ENCODE data around the gene NGLY1. TPM values are rescaled to one million over a fixed set of nuclear protein-coding genes. Genes with fewer than 3 reads are reported as not detected.
A peak's percentile ranks its signal among the peaks of the same experiment; 100 is the strongest.

NGLY1 gene
- total RNA-seq, 1 experiment from 2014 or later, result 43.2 TPM

DNA sequence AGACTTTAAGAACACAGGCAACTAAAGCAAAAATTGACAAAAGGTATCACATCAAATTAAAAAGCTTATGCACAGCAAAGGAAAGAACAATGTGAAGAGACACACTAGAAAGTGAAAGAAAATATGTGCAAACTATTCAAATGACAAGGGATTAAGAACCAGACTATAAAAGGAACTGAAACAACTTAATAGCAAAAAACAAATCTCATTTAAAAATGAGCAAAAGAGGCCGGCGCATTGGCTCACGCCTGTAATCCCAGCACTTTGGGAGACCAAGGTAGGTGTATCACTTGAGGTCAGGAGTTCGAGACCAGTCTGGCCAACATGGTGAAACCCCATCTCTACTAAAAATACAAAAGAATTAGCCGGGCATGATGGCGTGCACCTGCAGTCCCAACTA is 14.4 kb downstream of the NGLY1 start:
- no peaks in the 10 kb centered on the region for H3K27me3 ChIP-seq
- no peak overlapping the region for H3K27ac ChIP-seq
- H3K4me1 ChIP-seq, result no peaks in the 10 kb centered on the region
- peaks cover 6% of the 10 kb centered on the region for H3K36me3 ChIP-seq
- H3K9me3 ChIP-seq (replicated peaks), result peaks cover 4% of the 10 kb centered on the region; the same call in 1 of the 2 replicates
- H3K4me3 ChIP-seq, result no peak overlapping the region
- no peak for DNase-seq

DNA sequence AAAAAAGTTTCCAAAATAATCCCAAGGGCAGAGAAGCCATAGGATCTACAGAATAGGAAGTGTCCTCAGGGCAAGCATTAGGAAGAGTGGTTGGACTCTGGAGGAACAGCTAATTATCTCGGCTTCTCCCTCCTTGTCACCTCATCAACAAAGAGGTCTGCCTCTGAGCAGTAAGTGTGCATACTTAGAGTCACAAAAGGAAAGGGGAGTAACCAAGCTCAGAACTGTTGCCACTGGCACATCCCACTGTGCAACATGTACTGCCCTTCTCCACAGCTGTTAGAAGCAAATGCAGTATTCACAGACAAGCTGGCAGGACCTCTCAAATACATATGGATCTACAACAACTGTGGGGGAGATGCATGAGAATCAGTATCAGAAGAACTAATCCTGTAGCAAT is 31.5 kb downstream of the NGLY1 start:
- no peak for DNase-seq
- no peak overlapping the region for H3K27ac ChIP-seq
- H3K36me3 ChIP-seq, result peaks cover 30% of the 10 kb centered on the region
- H3K4me1 ChIP-seq, result no peaks in the 10 kb centered on the region
- no peaks in the 10 kb centered on the region; the same call in 1 of the 2 replicates for H3K9me3 ChIP-seq (replicated peaks)
- no peaks in the 10 kb centered on the region for H3K27me3 ChIP-seq
- no peak overlapping the region for H3K4me3 ChIP-seq

DNA sequence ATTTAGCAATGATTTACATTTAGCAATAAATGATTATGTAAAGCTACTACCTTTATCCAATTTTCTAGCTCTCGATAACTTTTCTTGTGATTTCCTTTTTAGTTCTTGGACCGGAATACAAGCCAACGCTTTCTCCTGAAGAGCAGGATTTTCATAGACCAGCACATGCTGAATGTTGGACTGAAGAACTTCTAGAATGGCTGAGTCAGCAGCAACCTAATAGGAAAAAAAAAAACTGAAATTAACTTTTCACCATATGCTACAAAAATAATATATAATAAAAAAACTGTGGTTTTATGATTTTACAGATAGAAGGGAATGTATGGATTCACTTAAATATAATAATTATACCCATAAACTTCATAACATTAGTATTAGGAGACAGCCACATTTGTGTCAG is 32.2 kb downstream of the NGLY1 start:
- DNase-seq, result no peak

GRCh38 chr3:25749031-25749581 is 34.1 kb downstream of the NGLY1 start:
- no peak overlapping the region for H3K27ac ChIP-seq
- H3K9me3 ChIP-seq (replicated peaks), result no peaks in the 10 kb centered on the region; the same call in 1 of the 2 replicates
- no peaks in the 10 kb centered on the region for H3K4me1 ChIP-seq
- peaks cover 34% of the 10 kb centered on the region for H3K36me3 ChIP-seq
- DNase-seq, result no peak
- no peak overlapping the region for H3K4me3 ChIP-seq
- no peaks in the 10 kb centered on the region for H3K27me3 ChIP-seq

More for the DNA sequence above, 32.2 kb downstream of the NGLY1 start:
- peaks cover 33% of the 10 kb centered on the region for H3K36me3 ChIP-seq
- no peaks in the 10 kb centered on the region; the same call in 1 of the 2 replicates for H3K9me3 ChIP-seq (replicated peaks)
- no peaks in the 10 kb centered on the region for H3K27me3 ChIP-seq
- no peaks in the 10 kb centered on the region for H3K4me1 ChIP-seq
- no peak overlapping the region for H3K27ac ChIP-seq
- H3K4me3 ChIP-seq, result no peak overlapping the region

- H3K4me1 ChIP-seq, result no peaks in the 10 kb centered on the region
- no peak for DNase-seq
- H3K4me3 ChIP-seq, result no peak overlapping the region
- H3K9me3 ChIP-seq (replicated peaks), result no peaks in the 10 kb centered on the region; the same call in 1 of the 2 replicates
- H3K27me3 ChIP-seq, result no peaks in the 10 kb centered on the region
- no peak overlapping the region for H3K27ac ChIP-seq
- peaks cover 35% of the 10 kb centered on the region for H3K36me3 ChIP-seq
Measured at GRCh38 chr3:25748189-25748588, 35.1 kb downstream of the NGLY1 start.

DNA sequence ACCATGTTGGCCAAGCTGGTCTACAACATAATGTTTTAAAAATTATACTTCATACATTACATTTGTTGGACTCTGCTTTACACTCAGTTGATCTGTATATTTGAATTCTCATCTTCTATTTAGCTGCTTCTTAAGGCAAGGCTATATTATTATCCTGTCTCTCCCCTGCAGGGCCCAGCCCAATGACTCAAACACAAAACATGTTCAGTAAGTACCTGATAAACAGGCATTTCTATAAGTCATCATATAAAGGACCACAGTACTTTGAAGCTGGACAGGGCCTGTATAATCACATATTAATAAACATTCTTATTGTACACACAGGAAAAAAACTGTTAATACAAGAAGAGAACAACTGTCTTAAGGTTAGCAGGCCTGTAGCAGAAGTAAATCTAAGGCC is 36.2 kb downstream of the NGLY1 start:
- H3K9me3 ChIP-seq (replicated peaks), result no peaks in the 10 kb centered on the region; the same call in 1 of the 2 replicates
- peaks cover 35% of the 10 kb centered on the region for H3K36me3 ChIP-seq
- no peak for DNase-seq
- no peak overlapping the region for H3K27ac ChIP-seq
- H3K4me3 ChIP-seq, result no peak overlapping the region
- no peaks in the 10 kb centered on the region for H3K27me3 ChIP-seq
- no peaks in the 10 kb centered on the region for H3K4me1 ChIP-seq

DNA sequence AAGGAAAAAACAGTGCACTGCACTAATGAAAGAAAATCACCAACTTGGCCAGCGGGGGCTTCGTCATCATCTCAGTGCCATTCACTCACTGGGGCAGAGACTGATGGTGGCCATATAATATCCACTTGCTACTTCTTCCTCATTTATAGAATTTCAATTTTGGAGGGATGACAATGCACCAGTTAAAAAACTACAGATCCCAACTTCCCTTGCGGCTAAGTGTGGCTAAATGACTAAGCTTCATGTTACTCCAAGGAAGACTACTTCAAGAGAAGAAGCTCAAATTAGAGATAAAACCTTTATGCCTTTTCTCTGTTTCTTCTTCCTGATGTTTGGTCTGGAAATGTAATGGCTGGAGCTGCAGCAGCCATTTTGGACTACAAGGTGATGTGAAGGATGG is 38.8 kb downstream of the NGLY1 start:
- no peak for DNase-seq
- Histone ChIP-seq H3K4me1 (no peaks in the 10 kb centered on the region), H3K4me3 (no peak overlapping the region), H3K27ac (no peak overlapping the region), H3K9me3 (replicated peaks) (no peaks in the 10 kb centered on the region), H3K36me3 (peaks cover 23% of the 10 kb centered on the region), H3K27me3 (no peaks in the 10 kb centered on the region)

DNA sequence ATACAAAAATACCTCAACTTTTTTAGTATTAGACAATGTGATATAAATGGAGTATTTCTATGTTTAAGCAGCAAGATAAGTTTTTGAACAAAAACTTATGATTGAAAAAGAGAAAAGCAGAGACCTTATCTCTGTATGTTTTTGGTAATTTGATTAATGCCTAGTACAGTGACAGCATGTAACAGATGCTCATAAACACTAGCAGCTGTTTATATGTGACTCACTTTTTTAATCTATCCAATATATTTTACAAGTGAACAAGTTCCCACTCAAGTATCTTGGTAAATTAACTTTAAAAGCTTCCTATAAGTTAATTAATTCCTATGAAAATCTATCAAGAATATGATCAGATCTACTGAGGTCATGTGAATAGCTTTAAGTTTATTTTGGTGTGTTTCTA is 55.1 kb downstream of the NGLY1 start:
- peaks cover 20% of the 10 kb centered on the region for H3K4me1 ChIP-seq
- H3K36me3 ChIP-seq, result peaks cover 19% of the 10 kb centered on the region
- no peaks in the 10 kb centered on the region for H3K27me3 ChIP-seq
- no peaks in the 10 kb centered on the region for H3K9me3 ChIP-seq (replicated peaks)
- H3K27ac ChIP-seq, result peak overlapping the region; percentile 40
- peak in 1 of 2 experiments; percentile 47 for DNase-seq
- no peak overlapping the region for H3K4me3 ChIP-seq

GRCh38 chr3:25727316-25727715 is 55.9 kb downstream of the NGLY1 start:
- peak in 1 of 2 experiments; percentile 20 for DNase-seq
- peak overlapping the region; percentile 40 for H3K27ac ChIP-seq

GRCh38 chr3:25725810-25726209 is 57.4 kb downstream of the NGLY1 start:
- no peak overlapping the region for H3K4me3 ChIP-seq
- no peak for DNase-seq
- no peaks in the 10 kb centered on the region for H3K27me3 ChIP-seq
- H3K9me3 ChIP-seq (replicated peaks), result no peaks in the 10 kb centered on the region
- peaks cover 20% of the 10 kb centered on the region for H3K4me1 ChIP-seq
- H3K36me3 ChIP-seq, result peaks cover 11% of the 10 kb centered on the region
- H3K27ac ChIP-seq, result no peak overlapping the region

More at GRCh38 chr3:25727316-25727715, 55.9 kb downstream of the NGLY1 start:
- no peak overlapping the region for H3K4me3 ChIP-seq
- H3K27me3 ChIP-seq, result no peaks in the 10 kb centered on the region
- H3K36me3 ChIP-seq, result peaks cover 16% of the 10 kb centered on the region
- no peaks in the 10 kb centered on the region for H3K9me3 ChIP-seq (replicated peaks)
- H3K4me1 ChIP-seq, result peaks cover 20% of the 10 kb centered on the region

GRCh38 chr3:25724948-25725645 is 58.1 kb downstream of the NGLY1 start:
- Histone ChIP-seq H3K36me3 (peaks cover 11% of the 10 kb centered on the region), H3K4me1 (peaks cover 20% of the 10 kb centered on the region), H3K27ac (no peak overlapping the region), H3K9me3 (replicated peaks) (no peaks in the 10 kb centered on the region), H3K4me3 (no peak overlapping the region), H3K27me3 (no peaks in the 10 kb centered on the region)
- no peak for DNase-seq

DNA sequence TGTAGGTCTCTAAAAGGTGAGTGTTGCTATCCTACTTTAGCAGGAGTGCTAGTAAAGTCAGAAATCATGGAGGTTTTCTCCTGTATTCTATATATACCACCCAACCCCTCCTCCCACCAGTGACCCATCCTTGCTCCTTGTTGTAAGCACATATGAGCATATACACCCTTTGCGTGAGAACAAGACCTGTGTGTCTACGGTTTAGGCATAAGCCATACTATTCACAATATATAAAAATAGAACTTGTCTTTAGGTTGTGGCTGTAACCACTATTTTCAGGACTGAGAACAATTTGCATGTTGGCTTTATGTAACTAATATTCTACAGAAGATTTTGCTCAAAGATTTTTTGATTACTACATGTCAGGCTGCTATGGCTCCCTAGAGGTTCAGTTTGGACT is 59.4 kb downstream of the NGLY1 start:
- Histone ChIP-seq H3K4me3 (no peak overlapping the region), H3K36me3 (peaks cover 8% of the 10 kb centered on the region), H3K27me3 (no peaks in the 10 kb centered on the region), H3K4me1 (peaks cover 26% of the 10 kb centered on the region), H3K9me3 (replicated peaks) (no peaks in the 10 kb centered on the region), H3K27ac (no peak overlapping the region)
- no peak for DNase-seq

GRCh38 chr3:25719321-25719720 is 63.9 kb downstream of the NGLY1 start:
- H3K27me3 ChIP-seq, result no peaks in the 10 kb centered on the region
- H3K4me1 ChIP-seq, result peaks cover 10% of the 10 kb centered on the region; the same call in 1 of the 2 replicates
- no peaks in the 10 kb centered on the region for H3K9me3 ChIP-seq (replicated peaks)
- H3K4me3 ChIP-seq, result no peak overlapping the region
- H3K27ac ChIP-seq, result peak overlapping the region; percentile 22; the same call in 1 of the 2 replicates
- DNase-seq, result peak; percentile 51 to 66
- H3K36me3 ChIP-seq, result no peaks in the 10 kb centered on the region

- Histone ChIP-seq H3K27ac (no peak overlapping the region), H3K9me3 (replicated peaks) (no peaks in the 10 kb centered on the region), H3K36me3 (no peaks in the 10 kb centered on the region), H3K4me1 (no peaks in the 10 kb centered on the region), H3K27me3 (no peaks in the 10 kb centered on the region), H3K4me3 (no peak overlapping the region)
- DNase-seq, result peak; percentile 19 to 29
Measured at GRCh38 chr3:25713341-25713985, 69.8 kb downstream of the NGLY1 start.

GRCh38 chr3:25711090-25711489 is 72.2 kb downstream of the NGLY1 start:
- DNase-seq, result no peak
- no peaks in the 10 kb centered on the region for H3K4me1 ChIP-seq
- H3K36me3 ChIP-seq, result no peaks in the 10 kb centered on the region
- H3K27ac ChIP-seq, result no peak overlapping the region
- H3K9me3 ChIP-seq (replicated peaks), result no peaks in the 10 kb centered on the region
- no peaks in the 10 kb centered on the region for H3K27me3 ChIP-seq
- H3K4me3 ChIP-seq, result no peak overlapping the region
